Mesothelial cell of epicardium (in vitro differentiated cells): ENCODE data around the gene UTP18. TPM values are rescaled to one million over a fixed set of nuclear protein-coding genes. Genes with fewer than 3 reads are reported as not detected.
"Not testable (repeated sequence)": the region's sequence is repeated elsewhere in the genome, so short reads cannot be mapped to it uniquely, and the experiment has no call there.

ENCODE experiments used
- DNase-seq, 2 experiments: peaks; one replicate each; pipeline ENCODE4 v3.0.0; 2021; ENCODE audit warnings: low spot score in 2 of 2; ENCODE audit not compliant: unreplicated experiment in 2 of 2
- H3K27ac Mint-ChIP-seq: 2 replicates; pipeline ENCODE4 v1.8.0; 2021; ENCODE audit warnings: mixed read lengths
- H3K27me3 Mint-ChIP-seq: 2 replicates; pipeline ENCODE4 v1.8.0; 2021; ENCODE audit warnings: low read depth, mixed read lengths
- H3K36me3 Mint-ChIP-seq: 2 replicates; pipeline ENCODE4 v1.8.0; 2021; ENCODE audit warnings: mixed read lengths
- H3K4me1 Mint-ChIP-seq: 2 replicates; pipeline ENCODE4 v1.8.0; 2021; ENCODE audit warnings: mixed read lengths
- H3K4me3 Mint-ChIP-seq: 2 replicates; pipeline ENCODE4 v1.8.0; 2021; ENCODE audit warnings: mild to moderate bottlenecking, moderate library complexity, mixed read lengths
- H3K9me3 Mint-ChIP-seq: 2 replicates; pipeline ENCODE4 v1.8.0; 2021; ENCODE audit warnings: mixed read lengths
- total RNA-seq: library from RNA; stranded (reverse); gene quantifications from 3 replicates; pipeline ENCODE4 v1.2.1, GENCODE V29; 2021
- TF ChIP-seq, protein P1 (sequence below): fragments of 200-600 bp; sonication (generic); IDR thresholded peaks from one replicate; pipeline ENCODE4 v1.5.0; 2021; ENCODE audit warnings: antibody characterized with exemption; ENCODE audit not compliant: unreplicated experiment

Gene UTP18
- total RNA-seq, 1 donor from 2014 or later = 31.1 TPM

DNA sequence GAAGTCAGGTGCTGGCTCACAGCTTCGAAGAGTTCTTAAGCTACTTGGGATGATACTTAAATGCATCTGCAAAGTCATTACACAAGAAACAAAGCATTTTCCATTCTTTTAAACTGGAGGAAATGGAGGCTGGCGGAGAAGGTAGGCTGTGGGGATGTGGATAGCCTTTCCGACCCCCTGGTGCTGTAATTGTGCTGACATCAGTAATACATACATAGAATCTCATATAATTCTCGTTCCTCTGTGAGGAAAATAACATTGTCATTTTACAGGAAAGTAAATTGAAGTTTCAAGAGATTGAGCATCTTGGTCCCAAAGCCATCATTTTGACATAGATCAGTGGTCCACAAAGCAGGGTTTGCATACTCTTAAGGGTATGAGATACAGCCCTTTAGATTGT is 39.5 kb downstream of the UTP18 start:
- DNase-seq = no peak
- Mint-ChIP-seq H3K27ac (no peak overlapping the region), H3K4me3 (no peak overlapping the region), H3K4me1 (no peaks in the 10 kb centered on the region), H3K27me3 (no peaks in the 10 kb centered on the region), H3K36me3 (peaks cover 9% of the 10 kb centered on the region), H3K9me3 (peaks cover 4% of the 10 kb centered on the region)
- TF ChIP-seq, protein P1, sequence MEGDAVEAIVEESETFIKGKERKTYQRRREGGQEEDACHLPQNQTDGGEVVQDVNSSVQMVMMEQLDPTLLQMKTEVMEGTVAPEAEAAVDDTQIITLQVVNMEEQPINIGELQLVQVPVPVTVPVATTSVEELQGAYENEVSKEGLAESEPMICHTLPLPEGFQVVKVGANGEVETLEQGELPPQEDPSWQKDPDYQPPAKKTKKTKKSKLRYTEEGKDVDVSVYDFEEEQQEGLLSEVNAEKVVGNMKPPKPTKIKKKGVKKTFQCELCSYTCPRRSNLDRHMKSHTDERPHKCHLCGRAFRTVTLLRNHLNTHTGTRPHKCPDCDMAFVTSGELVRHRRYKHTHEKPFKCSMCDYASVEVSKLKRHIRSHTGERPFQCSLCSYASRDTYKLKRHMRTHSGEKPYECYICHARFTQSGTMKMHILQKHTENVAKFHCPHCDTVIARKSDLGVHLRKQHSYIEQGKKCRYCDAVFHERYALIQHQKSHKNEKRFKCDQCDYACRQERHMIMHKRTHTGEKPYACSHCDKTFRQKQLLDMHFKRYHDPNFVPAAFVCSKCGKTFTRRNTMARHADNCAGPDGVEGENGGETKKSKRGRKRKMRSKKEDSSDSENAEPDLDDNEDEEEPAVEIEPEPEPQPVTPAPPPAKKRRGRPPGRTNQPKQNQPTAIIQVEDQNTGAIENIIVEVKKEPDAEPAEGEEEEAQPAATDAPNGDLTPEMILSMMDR = no peak

DNA sequence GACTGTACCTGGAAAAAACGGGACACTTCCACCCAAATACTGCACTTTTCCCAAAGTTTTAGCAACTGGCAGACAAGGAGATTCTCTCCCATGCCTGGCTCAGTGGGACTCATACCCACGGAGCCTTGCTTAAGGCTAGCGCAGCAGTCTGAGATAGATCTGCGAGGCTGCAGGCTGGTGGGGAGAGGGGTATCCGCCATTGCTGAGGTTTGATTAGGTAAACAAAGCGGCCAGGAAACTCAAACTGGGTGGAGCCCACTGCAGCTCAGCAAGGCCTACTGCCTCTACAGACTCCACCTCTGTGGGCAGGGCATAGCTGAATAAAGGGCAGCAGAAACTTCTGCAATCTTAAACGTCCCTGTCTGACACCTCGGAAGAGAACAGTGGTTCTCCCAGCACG is 44.8 kb downstream of the UTP18 start:
- Mint-ChIP-seq H3K27me3 (no peaks in the 10 kb centered on the region), H3K36me3 (no peaks in the 10 kb centered on the region), H3K4me1 (no peaks in the 10 kb centered on the region), H3K27ac (no peak overlapping the region), H3K9me3 (peaks cover 42% of the 10 kb centered on the region), H3K4me3 (no peak overlapping the region)
- TF ChIP-seq, protein P1 = no peak
- DNase-seq = no peak

DNA sequence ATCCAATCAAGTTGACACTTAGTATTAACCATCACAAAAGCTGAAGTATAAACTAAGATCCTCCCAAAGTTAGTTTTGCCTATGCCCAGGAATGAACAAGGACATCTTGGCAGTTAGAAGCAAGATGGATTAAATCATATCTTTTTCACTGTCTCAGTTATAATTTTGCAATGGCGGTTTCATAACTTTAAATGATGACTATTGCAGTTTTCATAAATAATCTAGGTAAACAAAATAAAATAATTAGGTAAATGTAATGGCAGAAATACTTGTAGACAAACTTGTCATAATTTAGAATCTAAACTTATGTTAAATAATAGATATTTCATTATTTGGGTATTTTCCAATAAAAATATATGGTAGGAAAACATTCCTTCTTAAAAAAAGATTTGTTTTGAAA is 51.7 kb downstream of the UTP18 start:
- H3K36me3 Mint-ChIP-seq, H3K27ac Mint-ChIP-seq, DNase-seq, H3K4me1 Mint-ChIP-seq, H3K27me3 Mint-ChIP-seq, H3K4me3 Mint-ChIP-seq: not testable (repeated sequence)
- peaks cover 36% of the 10 kb centered on the region for H3K9me3 Mint-ChIP-seq

DNA sequence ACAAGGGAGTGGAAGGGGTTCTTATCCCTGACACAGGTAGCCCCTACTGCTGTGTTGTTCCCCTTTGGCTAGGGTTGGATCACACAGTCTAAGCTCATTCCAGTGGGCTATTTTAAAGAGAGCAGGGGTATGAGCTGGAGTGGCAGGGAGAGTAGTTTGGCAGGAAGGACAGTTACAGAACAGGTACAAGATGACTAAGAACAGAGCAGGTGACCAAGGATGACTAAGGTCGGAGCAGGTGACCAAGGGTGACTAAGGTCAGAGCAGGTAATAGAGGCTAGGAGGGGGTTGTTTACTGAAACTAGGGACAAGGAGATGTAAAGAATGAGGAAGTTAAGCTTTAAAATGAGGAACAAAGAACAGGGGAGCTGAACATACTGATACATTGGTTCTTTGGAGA is 58.8 kb downstream of the UTP18 start:
- no peak for DNase-seq
- Mint-ChIP-seq H3K9me3 (peaks cover 29% of the 10 kb centered on the region), H3K4me3 (no peak overlapping the region), H3K36me3 (peaks cover 2% of the 10 kb centered on the region), H3K4me1 (peaks cover 5% of the 10 kb centered on the region), H3K27me3 (no peaks in the 10 kb centered on the region), H3K27ac (no peak overlapping the region)
- TF ChIP-seq, protein P1 = no peak

DNA sequence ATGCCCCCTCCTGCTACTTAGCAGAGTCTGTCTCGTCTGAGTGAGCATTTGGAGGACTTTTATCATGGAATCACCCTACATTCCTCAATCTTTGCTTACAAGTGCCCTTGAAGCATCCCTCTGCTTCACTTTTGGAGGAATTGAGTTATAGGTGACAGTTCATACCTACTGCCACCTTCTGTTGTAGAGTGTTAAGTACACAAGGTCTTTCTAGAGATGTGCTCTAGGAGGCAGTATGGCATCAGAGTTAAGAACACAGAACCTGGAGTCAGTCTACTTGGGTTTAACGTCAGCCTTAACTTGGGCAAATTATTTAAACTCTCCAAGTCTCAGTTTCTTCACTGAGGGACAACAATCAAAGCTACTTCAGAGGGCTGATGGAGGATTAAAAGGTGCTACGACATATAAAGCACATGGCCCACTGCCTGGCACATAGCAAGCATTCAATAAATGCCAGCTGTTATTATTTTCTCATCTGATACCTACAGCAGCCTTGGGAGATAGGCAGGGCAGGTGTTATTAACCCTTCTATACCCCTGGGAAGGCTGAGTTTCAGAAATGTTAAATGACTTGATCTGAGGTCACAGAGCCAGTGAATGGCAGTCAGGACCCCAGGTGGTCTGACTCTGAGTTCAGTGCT is 62.2 kb downstream of the UTP18 start:
- H3K9me3 Mint-ChIP-seq = peaks cover 23% of the 10 kb centered on the region
- no peak for DNase-seq
- H3K4me3 Mint-ChIP-seq = no peak overlapping the region
- TF ChIP-seq, protein P1 = no peak
- H3K36me3 Mint-ChIP-seq = peaks cover 1% of the 10 kb centered on the region
- peaks cover 5% of the 10 kb centered on the region for H3K4me1 Mint-ChIP-seq
- H3K27me3 Mint-ChIP-seq = peaks cover 2% of the 10 kb centered on the region
- no peak overlapping the region for H3K27ac Mint-ChIP-seq

DNA sequence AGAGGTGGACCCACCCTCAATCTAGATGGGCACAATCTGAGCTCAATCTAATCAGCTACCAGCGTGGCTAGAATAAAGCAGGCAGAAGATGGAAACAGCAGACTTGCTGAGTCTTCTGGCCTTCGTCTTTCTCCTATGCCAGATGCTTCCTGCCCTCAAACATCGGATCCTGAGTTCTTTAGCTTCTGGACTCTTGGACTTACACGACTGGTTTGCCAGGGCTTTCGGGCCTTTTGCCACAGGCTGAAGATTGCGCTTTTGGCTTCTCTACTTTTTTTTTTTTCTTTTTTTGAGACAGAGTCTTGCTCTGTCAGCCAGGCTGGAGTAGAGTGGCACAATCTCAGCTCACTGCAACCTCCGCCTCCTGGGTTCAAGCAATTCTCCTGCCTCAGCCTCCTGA is 65.1 kb downstream of the UTP18 start:
- Mint-ChIP-seq H3K4me3 (no peak overlapping the region), H3K27ac (no peak overlapping the region), H3K36me3 (no peaks in the 10 kb centered on the region), H3K27me3 (peaks cover 14% of the 10 kb centered on the region), H3K4me1 (no peaks in the 10 kb centered on the region), H3K9me3 (peaks cover 21% of the 10 kb centered on the region)
- TF ChIP-seq, protein P1 = no peak
- DNase-seq = no peak

GRCh38 chr17:51330861-51331503 is 70.6 kb downstream of the UTP18 start:
- H3K4me1 Mint-ChIP-seq, H3K36me3 Mint-ChIP-seq, H3K4me3 Mint-ChIP-seq, DNase-seq, H3K27ac Mint-ChIP-seq: not testable (repeated sequence)
- peaks cover 22% of the 10 kb centered on the region for H3K9me3 Mint-ChIP-seq
- H3K27me3 Mint-ChIP-seq = peaks cover 22% of the 10 kb centered on the region
